HG03066 (cell line): ENCODE results near the gene ITGA3.

Source experiments
- ATAC-seq: cut with Tn5 transposase; IDR thresholded peaks from one replicate; pipeline ENCODE4 v1.9.1; 2021; ENCODE audit warnings: low read depth; ENCODE audit not compliant: unreplicated experiment

Gene ITGA3

DNA sequence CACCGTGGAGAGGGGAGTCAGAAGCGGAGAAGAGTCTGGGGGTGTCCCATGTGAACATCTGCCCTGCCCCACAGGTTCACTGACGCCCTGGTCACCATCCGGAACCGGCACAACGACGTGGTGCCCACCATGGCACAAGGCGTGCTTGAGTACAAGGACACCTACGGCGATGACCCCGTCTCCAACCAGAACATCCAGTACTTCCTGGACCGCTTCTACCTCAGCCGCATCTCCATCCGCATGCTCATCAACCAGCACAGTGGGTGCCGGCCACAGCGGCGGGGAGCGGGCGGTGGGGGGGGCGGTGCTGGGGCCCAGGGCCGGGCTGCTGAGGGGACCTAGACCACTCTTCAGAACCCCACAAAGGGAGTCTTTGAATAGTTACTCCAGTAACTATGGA is 49.9 kb downstream of the ITGA3 start:
- no peak for ATAC-seq

DNA sequence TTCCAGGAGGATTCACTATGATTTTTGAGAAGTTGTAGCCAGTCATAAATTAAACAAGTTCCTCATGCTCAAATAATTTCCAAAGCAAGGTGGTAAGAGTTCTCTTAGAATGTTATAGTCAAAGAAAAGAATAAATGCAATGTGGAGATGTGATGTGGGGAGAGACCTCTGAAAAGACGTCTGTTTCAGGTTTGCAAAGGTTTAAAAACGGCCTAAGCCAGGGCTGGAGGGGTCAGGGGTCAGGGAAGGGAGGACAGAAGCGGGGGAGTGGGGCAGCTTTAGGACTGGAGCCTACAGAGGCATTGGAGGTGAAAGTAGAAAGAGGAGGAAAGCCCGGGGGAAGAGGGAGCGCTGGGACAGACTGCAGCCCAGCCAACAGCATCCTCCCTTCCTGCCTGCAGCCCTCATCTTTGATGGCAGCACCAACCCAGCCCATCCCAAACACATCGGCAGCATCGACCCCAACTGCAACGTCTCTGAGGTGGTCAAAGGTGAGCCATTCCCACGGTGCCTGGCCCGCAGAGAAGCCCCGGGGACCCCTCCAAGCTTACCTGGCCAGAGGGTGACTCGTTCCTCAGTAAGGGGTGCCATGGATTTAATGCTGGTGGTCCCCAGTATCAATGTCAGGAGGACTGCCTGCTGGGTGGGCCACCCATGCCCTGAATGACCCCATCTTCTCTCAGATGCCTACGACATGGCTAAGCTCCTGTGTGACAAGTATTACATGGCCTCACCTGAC is 50.7 kb downstream of the ITGA3 start:
- ATAC-seq, result no peak

DNA sequence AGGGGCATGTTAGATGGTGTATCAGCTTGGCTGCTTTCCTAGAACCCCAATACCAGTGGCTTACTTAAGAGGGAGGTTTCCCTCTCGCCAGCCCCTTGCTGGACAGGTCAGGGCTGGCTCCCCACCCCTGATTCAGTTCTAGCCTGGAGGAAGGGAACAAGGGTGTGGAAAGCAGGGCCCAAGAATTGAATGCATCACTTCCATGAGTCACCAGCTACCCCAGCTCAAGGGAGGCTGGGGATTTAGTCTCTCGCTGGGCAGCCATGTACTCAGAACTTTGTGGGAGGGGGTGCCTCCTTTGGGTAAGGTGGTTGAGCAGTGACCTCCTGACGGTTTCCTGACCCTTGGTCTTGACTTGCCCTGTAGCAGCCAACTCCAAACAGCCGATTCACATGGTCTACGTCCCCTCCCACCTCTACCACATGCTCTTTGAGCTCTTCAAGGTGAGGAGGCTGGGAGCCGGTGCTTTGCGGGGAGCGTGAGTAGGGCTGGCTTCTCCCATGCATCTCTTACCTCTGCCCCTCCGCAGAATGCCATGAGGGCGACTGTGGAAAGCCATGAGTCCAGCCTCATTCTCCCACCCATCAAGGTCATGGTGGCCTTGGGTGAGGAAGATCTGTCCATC is 52.0 kb downstream of the ITGA3 start:
- ATAC-seq, result no peak

DNA sequence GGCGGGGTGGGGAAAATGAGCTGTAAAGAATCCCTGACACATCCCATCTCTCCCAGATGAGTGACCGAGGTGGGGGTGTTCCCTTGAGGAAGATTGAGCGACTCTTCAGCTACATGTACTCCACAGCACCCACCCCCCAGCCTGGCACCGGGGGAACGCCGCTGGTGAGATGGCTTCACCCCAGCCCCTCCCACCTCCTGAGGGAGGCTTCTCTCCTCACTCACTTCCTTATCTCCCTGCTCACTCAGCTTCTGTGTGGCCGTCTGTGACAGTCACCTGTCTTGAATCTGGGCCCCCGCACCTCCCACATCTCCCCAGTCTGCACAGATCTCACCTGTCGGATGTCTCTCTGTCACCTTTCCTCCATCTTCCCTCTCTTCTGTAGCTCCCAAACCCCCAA is 52.6 kb downstream of the ITGA3 start:
- ATAC-seq, result no peak

DNA sequence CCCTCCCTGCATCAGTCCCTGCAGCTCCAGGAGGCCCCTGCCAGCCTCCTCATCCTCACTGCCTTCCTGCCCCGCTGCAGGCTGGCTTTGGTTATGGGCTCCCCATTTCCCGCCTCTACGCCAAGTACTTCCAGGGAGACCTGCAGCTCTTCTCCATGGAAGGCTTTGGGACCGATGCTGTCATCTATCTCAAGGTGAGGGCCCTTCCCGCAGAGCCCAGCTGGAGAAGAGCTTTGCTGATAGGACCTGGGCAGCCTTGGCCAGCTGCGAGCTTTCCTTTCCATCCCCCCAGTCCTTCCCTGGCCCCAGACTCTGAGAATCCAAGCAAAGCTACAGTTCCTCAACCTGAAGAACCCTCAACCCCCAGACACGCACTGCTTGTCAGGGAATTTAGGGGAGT is 53.3 kb downstream of the ITGA3 start:
- no peak for ATAC-seq

DNA sequence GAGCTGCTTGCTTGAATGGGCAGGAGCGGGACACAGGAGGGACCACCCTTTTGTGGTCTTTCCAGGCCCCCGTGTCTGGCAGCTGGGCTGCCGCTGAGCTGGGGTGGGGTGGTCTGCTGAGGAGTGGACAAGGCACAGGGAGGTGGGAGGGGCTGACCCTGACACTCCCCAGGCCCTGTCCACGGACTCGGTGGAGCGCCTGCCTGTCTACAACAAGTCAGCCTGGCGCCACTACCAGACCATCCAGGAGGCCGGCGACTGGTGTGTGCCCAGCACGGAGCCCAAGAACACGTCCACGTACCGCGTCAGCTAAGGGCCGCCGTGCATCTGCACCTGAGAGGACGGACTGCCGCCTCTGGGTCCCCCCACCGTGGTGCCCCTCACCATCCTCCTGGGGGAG is 53.9 kb downstream of the ITGA3 start:
- ATAC-seq, result no peak

DNA sequence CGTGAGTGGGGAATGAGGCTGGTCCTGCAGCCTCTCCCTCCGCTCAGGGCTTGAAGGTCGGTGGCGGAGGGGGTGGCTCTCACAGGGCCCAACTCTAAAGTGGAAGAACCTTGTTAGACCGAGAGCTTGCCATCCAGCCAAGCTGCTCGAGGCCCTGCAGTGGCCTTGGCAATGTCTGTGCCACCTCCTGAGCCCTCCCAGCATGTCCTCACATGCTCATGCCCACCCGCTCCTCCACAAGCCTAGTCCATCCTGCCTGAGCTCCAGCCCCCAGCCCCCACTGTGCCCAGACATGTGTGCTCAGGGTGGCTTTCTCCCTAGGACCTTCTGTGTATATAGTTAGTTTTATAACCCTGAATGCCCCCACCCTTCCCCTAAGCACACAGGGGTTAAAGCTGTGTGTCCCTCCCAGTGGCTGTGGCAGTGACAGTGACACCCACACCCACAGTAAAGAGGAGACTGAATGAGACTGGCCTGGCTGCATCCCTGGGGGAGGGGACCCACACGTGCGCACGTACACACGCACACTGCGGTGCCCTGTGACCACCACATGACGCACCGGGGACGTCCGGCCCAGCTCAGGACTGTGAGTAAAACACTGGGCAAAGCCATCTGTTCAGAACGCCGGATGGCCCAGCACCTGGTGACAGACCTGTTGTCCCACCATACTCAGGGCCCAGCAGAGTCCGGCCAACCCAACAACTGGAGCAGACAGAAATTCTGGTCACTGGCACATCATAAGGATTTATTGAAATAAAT is 54.9 kb downstream of the ITGA3 start:
- no peak for ATAC-seq

DNA sequence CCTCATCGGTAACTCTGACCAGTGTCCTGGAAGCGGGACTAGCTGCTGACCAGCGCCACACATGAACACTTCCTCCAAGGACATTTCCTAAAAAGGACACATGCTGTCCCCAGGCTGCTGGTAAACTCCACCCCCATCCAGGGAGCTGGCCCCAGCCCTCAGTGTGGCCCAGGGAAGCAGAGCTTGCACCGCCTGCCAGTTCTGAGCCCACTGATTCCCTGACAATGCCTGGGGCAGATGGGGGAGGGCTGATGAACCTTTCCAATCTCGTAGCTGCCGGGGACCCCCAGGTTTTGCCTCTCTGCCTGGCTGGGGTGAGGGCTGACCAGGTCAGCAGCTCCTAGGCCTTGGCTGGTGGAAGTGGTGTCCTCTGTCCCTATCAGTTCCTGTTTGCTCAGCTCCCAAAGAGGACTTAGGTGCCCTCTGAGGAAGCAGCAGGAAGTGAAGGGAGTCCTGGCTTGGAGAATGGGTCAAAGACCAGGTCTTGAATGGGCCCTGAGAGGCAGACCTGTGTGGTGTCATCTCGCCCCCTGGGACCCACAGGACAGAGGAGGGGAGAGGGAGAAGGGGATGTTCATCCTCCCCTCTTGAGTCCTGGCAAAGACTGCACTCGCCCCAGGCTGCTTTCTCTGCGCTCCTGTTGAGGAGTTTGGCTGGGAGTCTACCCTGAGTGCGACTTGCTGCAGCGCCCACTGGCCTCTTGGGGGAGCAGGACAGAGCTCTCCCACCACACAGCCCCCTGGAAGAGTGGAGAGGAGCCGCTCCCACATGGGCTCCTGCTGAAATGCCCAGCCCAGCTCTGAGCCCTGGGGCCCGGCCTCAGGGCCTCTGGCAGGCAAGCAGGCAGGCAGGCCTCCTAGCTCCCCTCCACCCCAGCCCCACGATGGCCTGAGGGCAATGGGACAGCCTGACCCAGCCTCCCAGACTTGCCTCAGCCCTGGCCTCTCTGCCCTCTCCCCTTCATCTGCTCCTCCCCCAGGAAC is 56.1 kb downstream of the ITGA3 start:
- no peak for ATAC-seq

DNA sequence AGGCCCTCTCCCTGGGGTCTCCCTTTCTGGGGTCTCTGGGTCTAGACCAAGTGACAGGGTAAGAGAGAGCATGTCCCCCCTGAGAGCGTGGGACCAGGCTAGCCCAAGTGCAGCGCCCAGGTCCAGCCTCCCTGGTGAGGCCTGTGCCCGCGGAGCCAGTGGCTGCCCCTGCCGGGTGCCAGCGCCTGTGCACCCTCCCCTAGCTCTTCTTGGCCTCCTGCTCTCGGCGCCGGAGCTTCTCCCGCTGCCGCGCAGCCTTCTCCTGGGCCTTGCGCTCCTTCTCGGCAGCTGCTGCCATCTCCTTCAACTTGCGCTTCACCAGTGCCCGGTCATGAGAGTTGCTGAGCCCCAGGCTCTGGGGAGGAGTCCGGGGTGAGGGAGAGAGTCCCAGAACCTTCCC is 56.8 kb downstream of the ITGA3 start:
- ATAC-seq, result no peak

DNA sequence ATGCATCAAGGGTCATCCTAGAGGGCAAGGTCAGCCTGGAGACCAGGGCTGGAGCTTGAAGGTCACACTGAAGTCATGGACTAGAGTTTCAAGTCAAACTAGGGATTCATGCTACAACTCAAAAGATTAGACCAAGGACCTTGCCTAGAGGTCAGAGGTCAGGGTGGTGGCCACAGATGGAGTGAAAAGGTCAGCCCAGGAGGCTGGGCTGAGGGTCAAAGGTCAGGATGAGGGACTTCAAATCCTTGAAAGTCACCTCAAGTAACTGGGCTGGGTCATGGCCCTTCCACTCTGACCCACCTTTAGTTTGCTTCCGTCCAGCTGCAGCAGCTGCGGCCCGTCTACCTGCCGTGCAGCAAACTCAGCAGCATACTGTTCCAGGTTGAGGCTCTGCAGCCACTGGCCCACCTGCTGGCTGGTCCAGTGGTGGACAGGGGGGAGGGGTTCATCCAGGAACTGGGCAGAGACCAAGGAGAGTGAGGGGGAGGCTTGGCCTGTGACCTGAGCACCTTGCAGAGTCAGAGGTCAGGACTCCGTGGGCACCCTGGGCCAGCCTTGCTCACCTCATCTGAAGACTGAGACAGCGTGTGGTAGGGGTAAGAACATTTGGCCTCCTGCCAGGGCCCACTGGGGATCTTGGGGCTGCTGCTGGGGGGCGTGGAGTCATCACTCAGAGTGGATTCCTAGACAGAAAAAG is 57.9 kb downstream of the ITGA3 start:
- no peak for ATAC-seq

DNA sequence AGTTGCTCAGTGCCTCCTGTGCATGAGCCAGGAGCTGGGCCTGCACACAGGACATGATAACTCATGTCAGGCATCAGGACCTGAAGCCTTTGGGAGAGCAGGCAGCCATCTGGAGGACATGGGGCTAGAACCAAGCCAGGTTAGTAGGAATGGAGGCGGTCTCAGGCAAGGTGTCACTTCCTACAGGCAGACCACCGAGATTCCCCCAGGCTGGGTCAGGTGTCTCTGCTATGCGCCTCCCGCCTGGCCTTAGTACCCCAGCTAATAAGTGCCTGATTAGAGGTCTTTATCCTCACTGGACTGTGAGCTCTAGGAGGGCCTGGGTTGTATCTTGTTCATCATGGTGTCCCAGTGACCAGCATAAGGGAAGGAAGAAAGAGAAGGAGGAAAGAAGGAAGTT is 58.5 kb downstream of the ITGA3 start:
- no peak for ATAC-seq

DNA sequence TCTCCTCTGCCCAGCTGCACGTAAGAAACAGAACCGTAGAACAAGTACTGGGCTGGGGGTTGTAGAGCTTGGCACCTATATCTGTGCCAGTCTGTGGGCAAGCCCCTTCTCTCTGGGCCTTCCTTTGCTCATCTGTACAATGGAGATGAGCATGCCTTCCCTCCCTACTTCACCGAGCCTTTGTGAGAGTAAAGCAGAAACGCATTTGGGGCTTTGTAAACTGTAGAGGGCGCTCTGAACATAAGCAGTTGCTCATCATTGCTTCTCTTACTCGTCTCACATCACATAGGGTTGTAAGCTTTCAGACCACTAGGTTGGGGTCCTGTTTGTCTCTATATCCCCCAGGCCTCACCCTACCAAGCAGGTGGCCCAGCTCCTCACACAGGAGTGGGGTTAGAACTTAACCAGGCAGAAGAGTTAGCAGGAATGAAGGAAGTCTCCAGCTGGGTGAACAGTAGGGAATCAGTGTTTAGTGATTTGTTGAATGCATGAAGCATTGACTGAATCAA is 59.0 kb downstream of the ITGA3 start:
- no peak for ATAC-seq

DNA sequence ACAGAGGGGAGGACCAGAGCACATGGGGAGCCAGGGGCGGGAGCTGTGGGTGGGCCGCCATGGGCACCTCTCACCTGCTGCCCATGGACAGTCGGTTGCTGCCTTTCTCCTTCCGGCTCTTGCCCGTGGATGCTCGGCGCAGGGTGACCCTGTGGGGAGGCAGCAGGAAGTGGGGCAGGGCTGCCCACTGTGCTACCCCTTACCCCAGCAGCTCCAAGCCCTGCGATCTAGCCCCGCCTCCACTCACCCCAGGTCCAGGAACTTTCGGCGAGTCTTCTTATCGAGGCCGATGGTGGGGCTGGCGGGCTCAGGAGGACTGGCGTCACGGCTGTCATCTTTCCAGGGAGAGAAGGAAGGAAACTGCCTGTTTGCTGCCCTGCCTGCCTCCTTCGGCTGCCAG is 59.8 kb downstream of the ITGA3 start:
- no peak for ATAC-seq

DNA sequence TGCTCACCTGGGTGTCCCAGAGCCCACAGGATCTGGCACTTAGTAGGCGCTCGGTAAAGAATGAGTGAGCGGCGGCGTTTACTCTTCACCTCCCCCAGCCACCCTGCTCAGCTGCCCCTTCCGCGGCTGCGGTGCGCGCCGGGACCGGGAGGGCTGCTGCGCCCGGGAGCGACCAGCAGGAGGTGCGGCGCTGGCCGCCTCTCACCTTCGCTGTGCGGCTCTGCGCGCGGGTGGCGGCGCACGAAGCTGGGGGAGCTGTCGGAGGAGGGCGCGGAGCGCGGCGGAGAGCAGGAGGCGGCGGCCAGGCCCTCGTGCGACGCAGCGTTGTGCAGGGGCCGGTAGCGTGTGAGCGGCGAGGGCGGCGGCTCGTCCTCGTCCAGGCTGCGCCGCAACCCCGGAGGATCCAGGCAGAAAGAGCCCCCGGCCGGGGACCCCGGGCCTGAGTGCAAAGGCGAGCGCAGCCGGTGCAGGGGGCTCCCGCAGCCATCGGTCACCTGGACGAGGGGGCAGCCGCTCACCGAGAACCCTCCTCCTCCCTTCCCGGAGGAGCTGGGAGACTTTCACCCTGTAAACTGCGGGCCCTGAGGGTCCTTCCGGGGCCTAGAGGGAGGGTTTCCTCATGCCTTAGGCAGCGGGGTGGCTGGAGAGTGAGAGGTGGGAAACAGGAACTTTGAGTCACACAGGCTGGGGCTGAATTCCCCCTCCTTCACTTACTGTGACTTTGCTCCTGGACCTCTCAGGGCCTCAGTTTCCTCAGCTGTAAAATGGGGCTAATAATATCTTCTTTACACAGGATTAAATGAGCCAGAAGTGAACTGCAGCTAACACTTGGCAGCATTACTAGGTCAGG is 61.5 kb downstream of the ITGA3 start:
- no peak for ATAC-seq

DNA sequence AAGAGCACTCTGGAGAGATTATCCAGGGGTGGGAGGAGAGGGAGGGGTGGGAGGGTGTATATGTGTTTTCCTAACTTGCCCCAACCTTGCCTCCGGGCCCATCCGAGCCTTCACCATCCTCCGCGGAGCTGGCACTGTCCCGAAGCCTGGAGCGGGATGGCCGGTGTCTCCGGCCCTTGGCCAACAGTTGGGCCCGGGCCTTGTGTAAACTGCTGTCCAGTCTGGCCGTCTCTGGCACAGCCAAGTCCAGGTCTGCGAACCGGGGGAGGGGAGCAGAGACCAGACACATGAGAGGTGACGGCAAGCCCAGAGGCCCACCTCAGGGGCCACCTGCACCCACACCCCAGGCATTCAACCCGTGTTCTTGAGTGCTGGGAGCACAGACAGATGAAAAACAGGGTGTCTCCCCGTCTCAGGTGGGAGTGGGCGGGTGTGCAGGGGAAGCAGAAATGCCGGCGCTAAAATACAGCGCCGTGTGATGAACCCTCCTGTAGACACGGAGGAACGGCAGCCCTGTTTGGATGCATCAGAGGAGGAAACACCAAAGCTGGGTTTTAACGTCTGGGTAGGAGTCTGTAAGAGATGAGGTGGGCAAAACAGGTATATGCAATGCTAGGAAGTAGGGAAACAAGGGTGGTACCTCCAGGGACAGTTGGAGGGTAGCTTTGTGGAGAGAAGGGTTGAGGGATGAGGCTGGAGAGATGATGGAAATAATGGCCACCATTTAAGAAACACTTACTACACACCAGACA is 62.3 kb downstream of the ITGA3 start:
- no peak for ATAC-seq

DNA sequence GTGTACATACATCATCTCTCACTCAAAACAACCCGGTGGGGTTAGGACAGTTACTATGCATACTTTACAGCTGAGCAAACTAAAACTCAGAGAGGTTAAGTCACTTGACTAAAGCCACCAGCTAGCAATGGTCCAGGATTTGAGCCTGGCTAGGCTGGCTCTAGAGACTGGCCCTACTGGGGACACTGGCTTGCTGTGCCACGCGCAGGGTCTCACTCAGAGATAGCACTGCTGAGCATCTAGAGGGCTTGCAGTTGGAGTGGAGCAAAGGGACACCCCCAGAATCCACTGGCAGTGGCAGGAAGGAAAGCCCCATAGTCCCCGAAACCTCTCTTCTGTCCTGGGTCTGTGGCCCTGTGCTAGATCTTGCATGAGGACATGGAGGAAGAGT is 62.9 kb downstream of the ITGA3 start:
- no peak for ATAC-seq

DNA sequence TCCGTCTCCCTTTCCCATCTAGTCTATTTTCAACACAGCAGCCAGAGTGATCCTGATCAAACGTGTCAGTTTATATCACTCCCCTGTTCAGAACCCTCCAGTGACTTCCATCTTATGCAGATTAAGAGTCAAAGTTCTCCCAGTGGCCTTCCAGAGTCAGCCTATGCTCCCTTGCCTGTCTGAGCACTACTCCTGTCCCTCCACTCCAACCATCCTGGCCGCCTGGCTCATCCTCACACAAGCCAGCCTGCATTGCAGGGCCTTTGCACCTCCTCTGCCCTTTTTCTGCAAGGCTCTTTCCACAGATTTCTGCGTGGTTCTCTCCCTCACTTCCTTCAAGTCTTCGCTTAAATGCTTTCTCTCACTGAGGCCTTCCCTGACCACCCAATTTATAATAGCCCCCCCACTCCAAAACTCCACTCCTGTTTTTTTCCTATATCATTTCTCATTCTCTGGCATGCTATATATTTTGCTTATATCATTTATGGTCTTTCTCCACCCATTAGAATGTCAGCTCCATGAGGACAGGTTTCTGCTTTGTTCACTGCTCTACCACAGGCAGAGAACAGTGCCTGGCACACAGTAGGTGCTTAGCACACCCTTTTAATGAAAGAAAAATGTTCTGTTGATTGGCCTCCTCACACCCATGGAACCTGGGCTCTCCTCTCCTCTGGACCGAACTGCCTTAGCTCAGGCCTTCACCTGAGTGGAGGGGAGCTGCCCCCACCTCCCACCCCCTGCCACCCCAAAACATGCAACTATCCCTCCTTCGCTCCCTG is 64.8 kb downstream of the ITGA3 start:
- ATAC-seq, result no peak

DNA sequence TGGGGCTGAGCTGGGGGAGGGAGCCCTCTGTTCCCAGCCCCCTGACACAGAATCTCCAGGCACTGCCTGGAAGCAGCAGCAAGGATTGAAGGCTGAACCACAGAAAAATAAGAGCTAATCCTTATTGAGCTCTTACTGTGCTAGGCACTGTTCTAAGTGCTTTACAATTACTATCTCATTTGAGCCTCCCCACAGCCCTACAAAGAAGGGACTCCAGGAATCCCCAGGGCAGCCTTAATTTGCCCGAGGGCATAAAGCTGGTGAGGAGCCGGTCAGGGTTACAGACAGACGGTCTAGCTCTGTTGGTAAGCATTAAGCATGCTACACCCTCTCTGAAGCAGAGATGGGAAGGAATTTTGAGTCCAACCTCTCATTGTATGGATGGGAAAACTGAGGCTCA is 67.0 kb downstream of the ITGA3 start:
- no peak for ATAC-seq
